GM06990 (cell line): ENCODE data around the gene XPOT.

Source experiments
- DNase-seq: peaks from one replicate; pipeline ENCODE4 v3.0.0-alpha.2; 2011; ENCODE audit not compliant: insufficient read length; ENCODE audit errors: extremely low read depth
- H3K27me3 ChIP-seq: replicated peaks from 2 replicates; pipeline ENCODE4 v1.6.0; 2011; ENCODE audit warnings: low read length; ENCODE audit not compliant: control insufficient read depth, insufficient read depth
- H3K36me3 ChIP-seq: 2 replicates; pipeline ENCODE4 v1.5.1; 2011; ENCODE audit warnings: low read length; ENCODE audit not compliant: control insufficient read depth, insufficient read depth
- H3K4me3 ChIP-seq: replicated peaks from 2 replicates; pipeline ENCODE4 v1.5.1; 2011; ENCODE audit warnings: low read depth, mild to moderate bottlenecking, control low read depth, low read length
- TF ChIP-seq, protein P1 (sequence below): IDR thresholded peaks from 2 replicates; pipeline ENCODE4 v1.5.1; 2011; ENCODE audit warnings: low read length, control low read depth, mild to moderate bottlenecking, inconsistent platforms; ENCODE audit not compliant: insufficient read depth, poor library complexity, severe bottlenecking

The XPOT gene

DNA sequence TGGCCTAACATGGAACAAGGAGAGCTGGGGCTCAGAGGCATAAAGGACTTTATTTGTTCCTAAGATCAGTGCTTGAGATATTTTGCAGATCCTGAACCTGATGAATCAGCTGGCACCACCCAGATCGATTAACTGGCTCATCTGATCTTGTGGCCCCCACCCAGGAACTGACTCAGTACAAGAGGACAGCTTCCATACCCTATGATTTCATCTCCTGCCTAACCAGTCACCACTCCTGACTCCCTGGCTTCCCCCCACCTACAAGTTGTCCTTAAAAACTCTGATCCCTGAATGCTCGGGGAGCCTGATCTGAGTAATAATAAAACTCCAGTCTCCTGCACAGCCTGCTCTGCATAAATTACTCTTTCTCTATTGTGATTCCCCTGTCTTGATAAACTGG, 18.7 kb upstream of the XPOT start:
- TF ChIP-seq, protein P1, sequence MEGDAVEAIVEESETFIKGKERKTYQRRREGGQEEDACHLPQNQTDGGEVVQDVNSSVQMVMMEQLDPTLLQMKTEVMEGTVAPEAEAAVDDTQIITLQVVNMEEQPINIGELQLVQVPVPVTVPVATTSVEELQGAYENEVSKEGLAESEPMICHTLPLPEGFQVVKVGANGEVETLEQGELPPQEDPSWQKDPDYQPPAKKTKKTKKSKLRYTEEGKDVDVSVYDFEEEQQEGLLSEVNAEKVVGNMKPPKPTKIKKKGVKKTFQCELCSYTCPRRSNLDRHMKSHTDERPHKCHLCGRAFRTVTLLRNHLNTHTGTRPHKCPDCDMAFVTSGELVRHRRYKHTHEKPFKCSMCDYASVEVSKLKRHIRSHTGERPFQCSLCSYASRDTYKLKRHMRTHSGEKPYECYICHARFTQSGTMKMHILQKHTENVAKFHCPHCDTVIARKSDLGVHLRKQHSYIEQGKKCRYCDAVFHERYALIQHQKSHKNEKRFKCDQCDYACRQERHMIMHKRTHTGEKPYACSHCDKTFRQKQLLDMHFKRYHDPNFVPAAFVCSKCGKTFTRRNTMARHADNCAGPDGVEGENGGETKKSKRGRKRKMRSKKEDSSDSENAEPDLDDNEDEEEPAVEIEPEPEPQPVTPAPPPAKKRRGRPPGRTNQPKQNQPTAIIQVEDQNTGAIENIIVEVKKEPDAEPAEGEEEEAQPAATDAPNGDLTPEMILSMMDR, result no peak
- Histone ChIP-seq H3K4me3 (no peak overlapping the region), H3K36me3 (no peaks in the 10 kb centered on the region), H3K27me3 (no peaks in the 10 kb centered on the region)
- no peak for DNase-seq

GRCh38 chr12:64387197-64387816, 16.9 kb upstream of the XPOT start:
- TF ChIP-seq, protein P1, result no peak
- Histone ChIP-seq H3K27me3 (no peaks in the 10 kb centered on the region), H3K4me3 (no peak overlapping the region), H3K36me3 (no peaks in the 10 kb centered on the region)
- no peak for DNase-seq

- no peak for DNase-seq
- no peaks in the 10 kb centered on the region for H3K27me3 ChIP-seq
- no peaks in the 10 kb centered on the region for H3K36me3 ChIP-seq
- TF ChIP-seq, protein P1, result no peak
- H3K4me3 ChIP-seq, result no peak overlapping the region
These were observed 15.0 kb upstream of the XPOT start for GRCh38 chr12:64389154-64389553.

- Histone ChIP-seq H3K4me3 (no peak within 1 kb of the TSS), H3K27me3 (no peaks in the 10 kb centered on the region), H3K36me3 (no peaks in the 10 kb centered on the region)
- TF ChIP-seq, protein P1, result no peak
- DNase-seq, result no peak
These were observed 13.8 kb upstream of the XPOT start, which contains the start of gene C12orf56 for GRCh38 chr12:64390275-64390851. Gene C12orf56 (minus strand): TSS chr12:64390758. CDS start chr12:64390565, 193 bp downstream.

DNA sequence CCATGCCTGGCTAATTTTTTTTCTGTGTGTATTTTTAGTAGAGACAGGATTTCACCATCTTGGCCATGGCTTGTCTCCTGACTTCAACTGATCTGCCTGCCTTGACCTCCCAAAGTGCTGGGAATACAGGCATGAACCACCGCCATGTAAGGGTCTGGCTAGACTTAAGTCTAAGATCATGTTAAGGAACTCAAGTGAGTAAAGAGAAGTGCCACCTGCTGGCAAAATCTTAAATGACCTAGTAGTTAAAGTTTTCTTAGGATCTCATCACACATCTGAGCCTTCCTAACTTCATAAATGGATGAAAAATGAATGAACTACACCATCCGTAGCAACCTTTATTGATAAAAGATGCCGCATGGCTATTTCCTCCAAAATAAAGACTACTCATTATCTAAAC, 12.0 kb upstream of the XPOT start:
- Histone ChIP-seq H3K27me3 (no peaks in the 10 kb centered on the region), H3K4me3 (no peak overlapping the region), H3K36me3 (no peaks in the 10 kb centered on the region)
- DNase-seq, result no peak
- TF ChIP-seq, protein P1, result peak; percentile 34
